Measurements from ENCODE around the gene SMYD4. TPM values are rescaled to one million over a fixed set of nuclear protein-coding genes. Genes with fewer than 3 reads are reported as not detected.

Gene SMYD4
- total RNA-seq, 1 experiment from 2014 or later, result 23.3 TPM

- no peaks in the 10 kb centered on the region for H3K79me2 ChIP-seq (ENCODE audit: low read depth)
- H3K9me2 ChIP-seq (ENCODE audit: insufficient read depth), result no peaks in the 10 kb centered on the region
- no peak for DNase-seq
- no peaks in the 10 kb centered on the region for H3K36me3 ChIP-seq (ENCODE audit: low read depth)
- H2AFZ ChIP-seq, result no peak overlapping the region
- ChIA-PET POLR2A (ENCODE audit: unreplicated experiment) (interaction anchor here (0.6 kb wide), 1 partner anchor 37 kb away, joined by 3 read pairs; no protein-coding TSS in a partner anchor), CTCF (interaction anchor here (0.6 to 0.7 kb wide), 3 partner anchors 34 to 178 kb away, joined by 3 to 6 read pairs (median 6); partner anchors contain the start of gene SLC43A2)
- no peak overlapping the region for H3K4me2 ChIP-seq
- intact Hi-C loops (cut with micrococcal nuclease; ENCODE audit: unreplicated experiment), result no loop called here
- no TSS peak for BruUV-seq (replicated peaks)
- no peaks in the 10 kb centered on the region for H4K20me1 ChIP-seq (ENCODE audit: insufficient read depth)
- peaks cover 22% of the 10 kb centered on the region for H3K4me1 ChIP-seq (replicated peaks; ENCODE audit: insufficient read depth)
- H3K27ac ChIP-seq, result no peak overlapping the region
- H3K4me3 ChIP-seq, result no peak overlapping the region
- H3F3A ChIP-seq (ENCODE audit: insufficient read depth, low read depth), result peaks cover 14% of the 10 kb centered on the region
- H3K9me3 ChIP-seq (ENCODE audit: insufficient read depth, low read depth), result no peaks in the 10 kb centered on the region
- TF ChIP-seq EZH2 (IDR thresholded peaks at IDR 0.05; ENCODE audit: low read depth), result no peak
- TF ChIP-seq CTCF (conservative IDR thresholded peaks at IDR 0.05), result no peak
- no peaks in the 10 kb centered on the region for H3K27me3 ChIP-seq (ENCODE audit: insufficient read depth, low read depth)
Observed at GRCh38 chr17:1754430-1755112, 75.1 kb downstream of the SMYD4 start.

- Histone ChIP-seq H3K36me3 (ENCODE audit: low read depth) (no peaks in the 10 kb centered on the region), H3K4me3 (no peak overlapping the region), H3K79me2 (ENCODE audit: low read depth) (no peaks in the 10 kb centered on the region), H3K27ac (no peak overlapping the region), H3K9me2 (ENCODE audit: insufficient read depth) (no peaks in the 10 kb centered on the region), H3K9me3 (ENCODE audit: insufficient read depth, low read depth) (no peaks in the 10 kb centered on the region), H2AFZ (no peak overlapping the region), H3K4me2 (no peak overlapping the region), H3F3A (ENCODE audit: insufficient read depth, low read depth) (peaks cover 14% of the 10 kb centered on the region), H4K20me1 (ENCODE audit: insufficient read depth) (no peaks in the 10 kb centered on the region), H3K4me1 (replicated peaks; ENCODE audit: insufficient read depth) (peaks cover 22% of the 10 kb centered on the region), H3K27me3 (ENCODE audit: insufficient read depth, low read depth) (no peaks in the 10 kb centered on the region)
- intact Hi-C loops (cut with micrococcal nuclease; ENCODE audit: unreplicated experiment), result loop anchor here (2.0 kb wide), 1 partner anchor 37 kb away; no protein-coding TSS in a partner anchor
- CTCF ChIA-PET, result interaction anchor here (0.6 to 0.7 kb wide), 2 partner anchors 33 to 125 kb away, joined by 3 to 6 read pairs; partner anchors contain the start of gene SLC43A2
- no peak for TF ChIP-seq EZH2 (IDR thresholded peaks at IDR 0.05; ENCODE audit: low read depth)
- no peak for TF ChIP-seq CTCF (conservative IDR thresholded peaks at IDR 0.05)
- POLR2A ChIA-PET (ENCODE audit: unreplicated experiment), result interaction anchor here (1.7 kb wide), 1 partner anchor 37 kb away, joined by 9 read pairs; no protein-coding TSS in a partner anchor
- BruUV-seq (replicated peaks), result no TSS peak
- DNase-seq, result no peak
Observed at GRCh38 chr17:1753767-1754429, 75.8 kb downstream of the SMYD4 start.

- peak; percentile 79 to 86 for DNase-seq
- intact Hi-C loops (cut with micrococcal nuclease; ENCODE audit: unreplicated experiment), result loop anchor here (2.0 kb wide), 1 partner anchor 36 kb away; no protein-coding TSS in a partner anchor
- H3K36me3 ChIP-seq (ENCODE audit: low read depth), result no peaks in the 10 kb centered on the region
- peak overlapping the region; percentile 85 for H3K4me2 ChIP-seq
- CTCF ChIA-PET, result interaction anchor here (0.5 to 1.1 kb wide), 3 partner anchors 36 to 652 kb away, joined by 3 read pairs; no protein-coding TSS in a partner anchor
- no peaks in the 10 kb centered on the region for H3K27me3 ChIP-seq (ENCODE audit: insufficient read depth, low read depth)
- no peaks in the 10 kb centered on the region for H3K79me2 ChIP-seq (ENCODE audit: low read depth)
- H4K20me1 ChIP-seq (ENCODE audit: insufficient read depth), result no peaks in the 10 kb centered on the region
- POLR2A ChIA-PET (ENCODE audit: unreplicated experiment), result interaction anchor here (0.5 to 1.7 kb wide), 7 partner anchors 17 to 641 kb away, joined by 3 to 17 read pairs (median 3); no protein-coding TSS in a partner anchor
- peak overlapping the region; percentile 67 for H3K27ac ChIP-seq
- BruUV-seq (replicated peaks), result TSS peak; percentile 79
- H3F3A ChIP-seq (ENCODE audit: insufficient read depth, low read depth), result peaks cover 19% of the 10 kb centered on the region
- H3K4me1 ChIP-seq (replicated peaks; ENCODE audit: insufficient read depth), result peaks cover 28% of the 10 kb centered on the region
- TF ChIP-seq EZH2 (IDR thresholded peaks at IDR 0.05; ENCODE audit: low read depth), result no peak
- no peak; the same call in 1 of the 2 replicates for TF ChIP-seq CTCF (conservative IDR thresholded peaks at IDR 0.05)
- no peaks in the 10 kb centered on the region for H3K9me3 ChIP-seq (ENCODE audit: insufficient read depth, low read depth)
- H2AFZ ChIP-seq, result peak overlapping the region; percentile 76
- H3K9me2 ChIP-seq (ENCODE audit: insufficient read depth), result no peaks in the 10 kb centered on the region
- H3K4me3 ChIP-seq, result peak overlapping the region; percentile 60
Observed at GRCh38 chr17:1752425-1753262, 77.1 kb downstream of the SMYD4 start.

All from PC-9 (cell line).